ENCODE results near the gene MEGF11.

The MEGF11 gene

GRCh38 chr15:65952391-65953053 lies 301.0 kb downstream of the MEGF11 start:
- Histone ChIP-seq H3K36me3 (ENCODE audit: control insufficient read depth, insufficient read depth, low read length, severe bottlenecking) (no peaks in the 10 kb centered on the region), H3K4me1 (ENCODE audit: control insufficient read depth, insufficient read depth, low read length) (no peaks in the 10 kb centered on the region), H3K4me3 (ENCODE audit: low read length) (no peak overlapping the region), H3K9me3 (ENCODE audit: control insufficient read depth, low read length) (no peaks in the 10 kb centered on the region), H3K9ac (ENCODE audit: low read length) (no peak overlapping the region), H3K27me3 (replicated peaks; ENCODE audit: control insufficient read depth, insufficient read depth, low read length) (peaks cover 37% of the 10 kb centered on the region)
- DNase-seq (ENCODE audit: low read depth) = peak; percentile 61

- H3K4me1 ChIP-seq (ENCODE audit: control insufficient read depth, insufficient read depth, low read length) = no peaks in the 10 kb centered on the region
These were observed 302.5 kb downstream of the MEGF11 start for GRCh38 chr15:65951007-65951406.

GRCh38 chr15:65949491-65949890 lies 304.1 kb downstream of the MEGF11 start:
- Histone ChIP-seq H3K9me3 (ENCODE audit: control insufficient read depth, low read length) (no peaks in the 10 kb centered on the region), H3K9ac (ENCODE audit: low read length) (no peak overlapping the region), H3K4me3 (ENCODE audit: low read length) (no peak overlapping the region), H3K4me1 (ENCODE audit: control insufficient read depth, insufficient read depth, low read length) (no peaks in the 10 kb centered on the region), H3K36me3 (ENCODE audit: control insufficient read depth, insufficient read depth, low read length, severe bottlenecking) (no peaks in the 10 kb centered on the region), H3K27me3 (replicated peaks; ENCODE audit: control insufficient read depth, insufficient read depth, low read length) (peaks cover 36% of the 10 kb centered on the region)
- DNase-seq (ENCODE audit: low read depth) = no peak

More at GRCh38 chr15:65951007-65951406, 302.5 kb downstream of the MEGF11 start:
- DNase-seq (ENCODE audit: low read depth) = no peak
- H3K9me3 ChIP-seq (ENCODE audit: control insufficient read depth, low read length) = no peaks in the 10 kb centered on the region
- H3K36me3 ChIP-seq (ENCODE audit: control insufficient read depth, insufficient read depth, low read length, severe bottlenecking) = no peaks in the 10 kb centered on the region
- H3K27me3 ChIP-seq (replicated peaks; ENCODE audit: control insufficient read depth, insufficient read depth, low read length) = peaks cover 36% of the 10 kb centered on the region
- no peak overlapping the region for H3K9ac ChIP-seq (ENCODE audit: low read length)
- no peak overlapping the region for H3K4me3 ChIP-seq (ENCODE audit: low read length)

GRCh38 chr15:65949011-65949410 lies 304.5 kb downstream of the MEGF11 start:
- no peak overlapping the region for H3K9ac ChIP-seq (ENCODE audit: low read length)
- no peak for DNase-seq (ENCODE audit: low read depth)
- no peak overlapping the region for H3K4me3 ChIP-seq (ENCODE audit: low read length)
- no peaks in the 10 kb centered on the region for H3K36me3 ChIP-seq (ENCODE audit: control insufficient read depth, insufficient read depth, low read length, severe bottlenecking)
- H3K27me3 ChIP-seq (replicated peaks; ENCODE audit: control insufficient read depth, insufficient read depth, low read length) = peaks cover 36% of the 10 kb centered on the region
- no peaks in the 10 kb centered on the region for H3K4me1 ChIP-seq (ENCODE audit: control insufficient read depth, insufficient read depth, low read length)
- no peaks in the 10 kb centered on the region for H3K9me3 ChIP-seq (ENCODE audit: control insufficient read depth, low read length)

GRCh38 chr15:65948383-65948782 lies 305.2 kb downstream of the MEGF11 start:
- peaks cover 34% of the 10 kb centered on the region for H3K27me3 ChIP-seq (replicated peaks; ENCODE audit: control insufficient read depth, insufficient read depth, low read length)
- no peak overlapping the region for H3K4me3 ChIP-seq (ENCODE audit: low read length)
- H3K9ac ChIP-seq (ENCODE audit: low read length) = no peak overlapping the region
- DNase-seq (ENCODE audit: low read depth) = no peak
- H3K4me1 ChIP-seq (ENCODE audit: control insufficient read depth, insufficient read depth, low read length) = no peaks in the 10 kb centered on the region
- H3K36me3 ChIP-seq (ENCODE audit: control insufficient read depth, insufficient read depth, low read length, severe bottlenecking) = no peaks in the 10 kb centered on the region
- H3K9me3 ChIP-seq (ENCODE audit: control insufficient read depth, low read length) = no peaks in the 10 kb centered on the region

GRCh38 chr15:65947041-65947440 lies 306.5 kb downstream of the MEGF11 start:
- no peak overlapping the region for H3K9ac ChIP-seq (ENCODE audit: low read length)
- H3K4me1 ChIP-seq (ENCODE audit: control insufficient read depth, insufficient read depth, low read length) = no peaks in the 10 kb centered on the region
- peaks cover 34% of the 10 kb centered on the region for H3K27me3 ChIP-seq (replicated peaks; ENCODE audit: control insufficient read depth, insufficient read depth, low read length)
- H3K9me3 ChIP-seq (ENCODE audit: control insufficient read depth, low read length) = no peaks in the 10 kb centered on the region
- H3K36me3 ChIP-seq (ENCODE audit: control insufficient read depth, insufficient read depth, low read length, severe bottlenecking) = no peaks in the 10 kb centered on the region
- DNase-seq (ENCODE audit: low read depth) = no peak
- H3K4me3 ChIP-seq (ENCODE audit: low read length) = no peak overlapping the region

GRCh38 chr15:65945616-65946015 lies 307.9 kb downstream of the MEGF11 start:
- DNase-seq (ENCODE audit: low read depth) = no peak
- Histone ChIP-seq H3K4me1 (ENCODE audit: control insufficient read depth, insufficient read depth, low read length) (peaks cover 4% of the 10 kb centered on the region), H3K9me3 (ENCODE audit: control insufficient read depth, low read length) (no peaks in the 10 kb centered on the region), H3K9ac (ENCODE audit: low read length) (no peak overlapping the region), H3K4me3 (ENCODE audit: low read length) (no peak overlapping the region), H3K36me3 (ENCODE audit: control insufficient read depth, insufficient read depth, low read length, severe bottlenecking) (no peaks in the 10 kb centered on the region), H3K27me3 (replicated peaks; ENCODE audit: control insufficient read depth, insufficient read depth, low read length) (peaks cover 29% of the 10 kb centered on the region)

- Histone ChIP-seq H3K4me3 (ENCODE audit: low read length) (no peak overlapping the region), H3K4me1 (ENCODE audit: control insufficient read depth, insufficient read depth, low read length) (peaks cover 14% of the 10 kb centered on the region), H3K9me3 (ENCODE audit: control insufficient read depth, low read length) (no peaks in the 10 kb centered on the region)
These were observed 309.1 kb downstream of the MEGF11 start for GRCh38 chr15:65944404-65944803.

GRCh38 chr15:65942436-65942835 lies 311.1 kb downstream of the MEGF11 start:
- Histone ChIP-seq H3K4me3 (ENCODE audit: low read length) (no peak overlapping the region), H3K4me1 (ENCODE audit: control insufficient read depth, insufficient read depth, low read length) (peaks cover 14% of the 10 kb centered on the region), H3K36me3 (ENCODE audit: control insufficient read depth, insufficient read depth, low read length, severe bottlenecking) (no peaks in the 10 kb centered on the region), H3K27me3 (replicated peaks; ENCODE audit: control insufficient read depth, insufficient read depth, low read length) (peaks cover 8% of the 10 kb centered on the region), H3K9me3 (ENCODE audit: control insufficient read depth, low read length) (no peaks in the 10 kb centered on the region), H3K9ac (ENCODE audit: low read length) (no peak overlapping the region)
- no peak for DNase-seq (ENCODE audit: low read depth)

More at GRCh38 chr15:65944404-65944803, 309.1 kb downstream of the MEGF11 start:
- no peak overlapping the region for H3K9ac ChIP-seq (ENCODE audit: low read length)
- no peaks in the 10 kb centered on the region for H3K36me3 ChIP-seq (ENCODE audit: control insufficient read depth, insufficient read depth, low read length, severe bottlenecking)
- DNase-seq (ENCODE audit: low read depth) = no peak
- H3K27me3 ChIP-seq (replicated peaks; ENCODE audit: control insufficient read depth, insufficient read depth, low read length) = peaks cover 20% of the 10 kb centered on the region

GRCh38 chr15:65940618-65940909 lies 313.0 kb downstream of the MEGF11 start:
- Histone ChIP-seq H3K27me3 (replicated peaks; ENCODE audit: control insufficient read depth, insufficient read depth, low read length) (peaks cover 8% of the 10 kb centered on the region), H3K9me3 (ENCODE audit: control insufficient read depth, low read length) (no peaks in the 10 kb centered on the region), H3K4me1 (ENCODE audit: control insufficient read depth, insufficient read depth, low read length) (peaks cover 21% of the 10 kb centered on the region), H3K36me3 (ENCODE audit: control insufficient read depth, insufficient read depth, low read length, severe bottlenecking) (no peaks in the 10 kb centered on the region), H3K4me3 (ENCODE audit: low read length) (no peak overlapping the region), H3K9ac (ENCODE audit: low read length) (no peak overlapping the region)
- peak; percentile 44 for DNase-seq (ENCODE audit: low read depth)

- H3K27me3 ChIP-seq (replicated peaks; ENCODE audit: control insufficient read depth, insufficient read depth, low read length) = peaks cover 8% of the 10 kb centered on the region
- DNase-seq (ENCODE audit: low read depth) = peak; percentile 96
- no peaks in the 10 kb centered on the region for H3K36me3 ChIP-seq (ENCODE audit: control insufficient read depth, insufficient read depth, low read length, severe bottlenecking)
- no peak overlapping the region for H3K9ac ChIP-seq (ENCODE audit: low read length)
- no peaks in the 10 kb centered on the region for H3K9me3 ChIP-seq (ENCODE audit: control insufficient read depth, low read length)
- H3K4me1 ChIP-seq (ENCODE audit: control insufficient read depth, insufficient read depth, low read length) = peaks cover 21% of the 10 kb centered on the region
- no peak overlapping the region for H3K4me3 ChIP-seq (ENCODE audit: low read length)
These were observed 313.5 kb downstream of the MEGF11 start for GRCh38 chr15:65939901-65940617.
